Adrenal gland (tissue), 5 donors: ENCODE results near the gene SPDYE17.
"Not testable (repeated sequence)": the region's sequence is repeated elsewhere in the genome, so short reads cannot be mapped to it uniquely, and the experiment has no call there.

Experiments used
- CTCF ChIP-seq, 6 experiments: fragments of 450-650 bp in 4 of 6; fragments of 200-600 bp in 2 of 6; sonication (generic) in 1 of 6; IDR thresholded peaks; 1 replicate in 5 of 6; 2 replicates in 1 of 6; pipeline versions ENCODE4 v1.5.1 to v1.8.0; 2016 to 2021; ENCODE audit warnings: antibody characterized with exemption in 6 of 6, mild to moderate bottlenecking in 2 of 6, moderate library complexity in 1 of 6
- POLR2A ChIP-seq, 2 donors: fragments of 450-650 bp; IDR thresholded peaks; one replicate each; pipeline ENCODE4 v1.6.1; 2017; ENCODE audit warnings: antibody characterized with exemption in 2 of 2, mild to moderate bottlenecking in 2 of 2, moderate library complexity in 1 of 2
- donor health status: DM: no; HTN: no; CAD: no.

GRCh38 chr7:76983937-76984783 lies 48.0 kb downstream of the SPDYE17 start:
- TF ChIP-seq POLR2A, CTCF (IDR thresholded peaks at IDR 0.05): not testable (repeated sequence)
